Inflammatory macrophage treated with lipopolysaccharide for 4 hours (primary cell): Measurements from ENCODE around the gene CD300H.
A peak's percentile ranks its signal among the peaks of the same experiment; 100 is the strongest.

Experiments
- DNase-seq: peaks from one replicate; pipeline ENCODE4 v3.0.0-alpha.2; 2020

Gene CD300H

GRCh38 chr17:74567397-74567796 lies at the start of gene CD300H:
Gene CD300H (minus strand): TSS chr17:74567509.
- peak; percentile 70 for DNase-seq

GRCh38 chr17:74616696-74617095 lies 49.4 kb upstream of the CD300H start:
- DNase-seq, result no peak

GRCh38 chr17:74612046-74612445 lies 44.7 kb upstream of the CD300H start:
- DNase-seq, result no peak

- DNase-seq, result no peak
Measured at GRCh38 chr17:74610108-74610507, 42.8 kb upstream of the CD300H start.

- no peak for DNase-seq
Measured at GRCh38 chr17:74608511-74608910, 41.2 kb upstream of the CD300H start.

GRCh38 chr17:74607221-74607620 lies 39.9 kb upstream of the CD300H start:
- DNase-seq, result peak; percentile 66

- no peak for DNase-seq
Measured at GRCh38 chr17:74606050-74606449, 38.7 kb upstream of the CD300H start.

GRCh38 chr17:74605361-74605760 lies 38.1 kb upstream of the CD300H start:
- DNase-seq, result peak; percentile 71

GRCh38 chr17:74604761-74605160 lies 37.5 kb upstream of the CD300H start:
- no peak for DNase-seq

- DNase-seq, result no peak
Measured at GRCh38 chr17:74604200-74604599, 36.9 kb upstream of the CD300H start.

- no peak for DNase-seq
Measured at GRCh38 chr17:74603746-74604145, 36.4 kb upstream of the CD300H start.

GRCh38 chr17:74603037-74603635 lies 35.8 kb upstream of the CD300H start:
- peak; percentile 49 for DNase-seq

- peak; percentile 64 for DNase-seq
Measured at GRCh38 chr17:74601944-74602572, 34.7 kb upstream of the CD300H start.

GRCh38 chr17:74599448-74599939 lies 32.2 kb upstream of the CD300H start:
- peak; percentile 90 for DNase-seq

- peak; percentile 43 for DNase-seq
Measured at GRCh38 chr17:74599023-74599399, 31.7 kb upstream of the CD300H start.

- no peak for DNase-seq
Measured at GRCh38 chr17:74598346-74599022, 31.2 kb upstream of the CD300H start.

- DNase-seq, result peak; percentile 62
Measured at GRCh38 chr17:74597069-74597790, 29.9 kb upstream of the CD300H start.

GRCh38 chr17:74595037-74595750 lies 27.9 kb upstream of the CD300H start:
- DNase-seq, result peak; percentile 34

- no peak for DNase-seq
Measured at GRCh38 chr17:74592087-74592990, 25.0 kb upstream of the CD300H start, which contains the start of gene CD300LD. Gene CD300LD (minus strand): TSS chr17:74592283. CDS start chr17:74592202, 81 bp downstream.

GRCh38 chr17:74591503-74591902 lies 24.2 kb upstream of the CD300H start:
- no peak for DNase-seq

- DNase-seq, result no peak
Measured at GRCh38 chr17:74585711-74586110, 18.4 kb upstream of the CD300H start.
